DND-41 (cell line): ENCODE results near the gene FEM1A.
A peak's percentile ranks its signal among the peaks of the same experiment; 100 is the strongest.
"Not testable (repeated sequence)": the region's sequence is repeated elsewhere in the genome, so short reads cannot be mapped to it uniquely, and the experiment has no call there.

Source experiments
- ATAC-seq: fragments of 200-7000 bp; cut with Tn5 transposase; 3 replicates; pipeline ENCODE4 v1.9.1; 2021; ENCODE audit warnings: low read depth; ENCODE audit not compliant: insufficient read depth
- DNase-seq: peaks from one replicate; pipeline ENCODE4 v3.0.0-alpha.2; 2020
- H2AFZ ChIP-seq: 2 replicates; pipeline ENCODE4 v1.6.0; 2012; ENCODE audit warnings: low read depth, low read length
- H3K27ac ChIP-seq: 2 replicates; pipeline ENCODE4 v1.5.1; 2012; ENCODE audit warnings: low read length, inconsistent platforms
- H3K27me3 ChIP-seq: fragments of 200-600 bp; sonication (generic); 2 replicates; pipeline ENCODE4 v1.6.0; 2012; ENCODE audit warnings: low read length, mild to moderate bottlenecking, inconsistent platforms; ENCODE audit not compliant: insufficient read depth, poor library complexity
- H3K36me3 ChIP-seq: 2 replicates; pipeline ENCODE4 v1.5.1; 2012; ENCODE audit warnings: low read length, inconsistent platforms; ENCODE audit not compliant: insufficient read depth
- H3K4me1 ChIP-seq: 2 replicates; pipeline ENCODE4 v1.5.1; 2012; ENCODE audit warnings: mild to moderate bottlenecking, low read length; ENCODE audit not compliant: insufficient read depth
- H3K4me2 ChIP-seq: 2 replicates; pipeline ENCODE4 v1.6.0; 2012; ENCODE audit warnings: mild to moderate bottlenecking, moderate library complexity, low read length, inconsistent platforms; ENCODE audit not compliant: insufficient read depth
- H3K4me3 ChIP-seq, 2 experiments: fragments of 200-600 bp in 1 of 2; shearing (Covaris generic) in 1 of 2; 2 replicates each; pipeline ENCODE4 v1.5.1; 2012 to 2016; ENCODE audit warnings: inconsistent platforms in 2 of 2, low read length in 2 of 2, mild to moderate bottlenecking in 2 of 2, low read depth in 1 of 2, moderate library complexity in 1 of 2
- H3K79me2 ChIP-seq: 2 replicates; pipeline ENCODE4 v1.6.0; 2012; ENCODE audit warnings: low read length, inconsistent platforms; ENCODE audit not compliant: insufficient read depth
- H3K9ac ChIP-seq: 2 replicates; pipeline ENCODE4 v1.6.0; 2012; ENCODE audit warnings: low read depth, mild to moderate bottlenecking, inconsistent platforms, low read length, moderate library complexity
- H3K9me3 ChIP-seq: 2 replicates; pipeline ENCODE4 v1.5.1; 2012; ENCODE audit warnings: low read length, moderate library complexity, mild to moderate bottlenecking, inconsistent platforms; ENCODE audit not compliant: insufficient read depth, severe bottlenecking
- H4K20me1 ChIP-seq: 2 replicates; pipeline ENCODE4 v1.6.0; 2012; ENCODE audit warnings: low read length; ENCODE audit not compliant: insufficient read depth
- CTCF ChIP-seq: IDR thresholded peaks from 2 replicates; pipeline ENCODE4 v1.5.1; 2012; ENCODE audit warnings: borderline replicate concordance, low read length, moderate library complexity, mild to moderate bottlenecking; ENCODE audit not compliant: poor library complexity, severe bottlenecking; ENCODE audit errors: extremely low read depth
- EZH2 ChIP-seq: IDR thresholded peaks from 3 replicates; pipeline ENCODE4 v1.6.1; 2012; ENCODE audit warnings: borderline replicate concordance, low read depth, mild to moderate bottlenecking, moderate library complexity, low read length, inconsistent platforms; ENCODE audit not compliant: severe bottlenecking

FEM1A gene

GRCh38 chr19:4780860-4781259 lies 10.7 kb upstream of the FEM1A start:
- Histone ChIP-seq H2AFZ (no peak overlapping the region), H3K27me3 (no peaks in the 10 kb centered on the region), H3K27ac (no peak overlapping the region), H3K4me1 (no peaks in the 10 kb centered on the region), H3K79me2 (no peaks in the 10 kb centered on the region), H3K9me3 (no peaks in the 10 kb centered on the region), H4K20me1 (no peaks in the 10 kb centered on the region), H3K36me3 (no peaks in the 10 kb centered on the region), H3K4me2 (no peak overlapping the region), H3K4me3 (no peak overlapping the region), H3K9ac (no peak overlapping the region)
- DNase-seq (no peak), ATAC-seq (no peak)
- no peak for TF ChIP-seq CTCF
- no peak for TF ChIP-seq EZH2

GRCh38 chr19:4781801-4782200 lies 9.7 kb upstream of the FEM1A start:
- no peak overlapping the region for H3K9ac ChIP-seq
- no peaks in the 10 kb centered on the region for H3K4me1 ChIP-seq
- TF ChIP-seq EZH2, result no peak
- TF ChIP-seq CTCF, result no peak

DNA sequence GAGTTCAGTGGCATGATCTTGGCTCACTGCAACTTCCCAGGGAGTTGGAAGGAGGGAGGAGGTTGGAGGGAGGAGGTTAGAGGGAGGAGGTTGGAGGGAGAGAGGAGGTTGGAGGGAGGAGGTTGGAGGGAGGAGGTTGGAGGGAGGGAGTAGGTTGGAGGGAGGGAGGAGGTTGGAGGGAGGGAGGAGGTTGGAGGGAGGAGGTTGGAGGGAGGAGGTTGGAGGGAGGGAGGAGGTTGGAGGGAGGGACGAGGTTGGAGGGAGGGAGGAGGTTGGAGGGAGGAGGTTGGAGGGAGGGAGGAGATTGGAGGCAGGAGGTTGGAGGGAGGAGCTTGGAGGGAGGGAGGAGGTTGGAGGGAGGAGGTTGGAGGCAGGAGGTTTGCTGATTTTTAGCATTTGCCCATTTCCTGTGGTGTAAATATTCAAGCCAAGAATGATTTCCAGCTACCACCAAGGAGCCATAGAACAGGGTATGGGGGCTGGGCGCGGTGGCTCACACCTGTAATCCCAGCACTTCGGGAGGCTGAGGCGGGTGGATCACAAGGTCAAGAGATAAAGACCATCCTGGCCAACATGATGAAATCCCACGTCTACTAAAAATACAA lies 5.0 kb upstream of the FEM1A start:
- H3K36me3 ChIP-seq, DNase-seq, H3K79me2 ChIP-seq, H3K4me3 ChIP-seq, H3K9ac ChIP-seq, H2AFZ ChIP-seq, ATAC-seq, H3K9me3 ChIP-seq, H3K4me1 ChIP-seq, H3K27me3 ChIP-seq, H3K4me2 ChIP-seq, H4K20me1 ChIP-seq, H3K27ac ChIP-seq: not testable (repeated sequence)

More at GRCh38 chr19:4781801-4782200, 9.7 kb upstream of the FEM1A start:
- Histone ChIP-seq H3K4me3 (no peak overlapping the region), H3K79me2 (no peaks in the 10 kb centered on the region), H4K20me1 (no peaks in the 10 kb centered on the region), H2AFZ (no peak overlapping the region), H3K4me2 (no peak overlapping the region), H3K27ac (no peak overlapping the region), H3K36me3 (no peaks in the 10 kb centered on the region), H3K9me3 (no peaks in the 10 kb centered on the region), H3K27me3 (no peaks in the 10 kb centered on the region)
- no peak for ATAC-seq
- DNase-seq, result no peak

- Histone ChIP-seq H3K79me2 (peaks cover 49% of the 10 kb centered on the region), H4K20me1 (peaks cover 23% of the 10 kb centered on the region), H3K4me1 (peaks cover 45% of the 10 kb centered on the region), H3K36me3 (peaks cover 46% of the 10 kb centered on the region), H3K27ac (peak overlapping the region; percentile 94), H3K4me2 (peak overlapping the region; percentile 89), H3K4me3 (peak overlapping the region; percentile 71 to 86), H2AFZ (peak overlapping the region; percentile 93), H3K9ac (peak overlapping the region; percentile 98)
- not testable (repeated sequence) for ATAC-seq, DNase-seq, H3K9me3 ChIP-seq, H3K27me3 ChIP-seq
Observed at GRCh38 chr19:4792019-4792865, 708 bp downstream of the FEM1A start.

DNA sequence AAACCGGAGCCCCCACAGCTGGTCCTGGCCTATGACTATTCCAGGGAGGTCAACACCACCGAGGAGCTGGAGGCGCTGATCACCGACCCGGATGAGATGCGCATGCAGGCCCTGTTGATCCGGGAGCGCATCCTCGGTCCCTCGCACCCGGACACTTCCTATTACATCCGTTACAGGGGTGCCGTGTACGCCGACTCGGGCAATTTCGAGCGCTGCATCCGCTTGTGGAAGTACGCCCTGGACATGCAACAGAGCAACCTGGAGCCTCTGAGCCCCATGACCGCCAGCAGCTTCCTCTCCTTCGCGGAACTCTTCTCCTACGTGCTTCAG lies 1.3 kb downstream of the FEM1A start:
- H3K36me3 ChIP-seq, result peaks cover 52% of the 10 kb centered on the region

GRCh38 chr19:4793278-4793677 lies 1.7 kb downstream of the FEM1A start:
- Histone ChIP-seq H3K9ac (peak overlapping the region; percentile 98), H3K4me2 (peak overlapping the region; percentile 89), H3K4me3 (0 out of 4 replicates have a peak overlapping the region, but pooled peaks of 1 of the 2 experiments have one; percentile 86), H4K20me1 (peaks cover 23% of the 10 kb centered on the region), H3K4me1 (peaks cover 45% of the 10 kb centered on the region), H3K79me2 (peaks cover 49% of the 10 kb centered on the region), H3K36me3 (peaks cover 52% of the 10 kb centered on the region)
- ATAC-seq, DNase-seq, H2AFZ ChIP-seq, H3K9me3 ChIP-seq, H3K27ac ChIP-seq, H3K27me3 ChIP-seq: not testable (repeated sequence)

More for the DNA sequence above, 1.3 kb downstream of the FEM1A start:
- DNase-seq, H2AFZ ChIP-seq, H3K9me3 ChIP-seq, ATAC-seq, H3K27me3 ChIP-seq, H3K27ac ChIP-seq: not testable (repeated sequence)
- Histone ChIP-seq H4K20me1 (peaks cover 23% of the 10 kb centered on the region), H3K4me2 (peak overlapping the region; percentile 89), H3K4me1 (peaks cover 45% of the 10 kb centered on the region), H3K79me2 (peaks cover 49% of the 10 kb centered on the region), H3K4me3 (peak overlapping the region in 1 of 2 experiments; percentile 86; a peak in 3 of 4 replicates), H3K9ac (peak overlapping the region; percentile 98)
